HUES64 (cell line): ENCODE measurements around the gene CRACR2A.

ENCODE experiments used
- H3K27ac ChIP-seq: 2 replicates; pipeline ENCODE4 v1.7.0; 2013; ENCODE audit warnings: low read depth, low read length, inconsistent platforms
- H3K27me3 ChIP-seq: 2 replicates; pipeline ENCODE4 v1.6.1; 2013; ENCODE audit warnings: mild to moderate bottlenecking, low read length; ENCODE audit not compliant: insufficient read depth
- H3K36me3 ChIP-seq: 2 replicates; pipeline ENCODE4 v1.6.1; 2013; ENCODE audit warnings: mild to moderate bottlenecking, low read length; ENCODE audit not compliant: insufficient read depth
- H3K4me1 ChIP-seq: 2 replicates; pipeline ENCODE4 v1.6.1; 2013; ENCODE audit warnings: mild to moderate bottlenecking, low read length, moderate library complexity; ENCODE audit not compliant: insufficient read depth
- H3K4me3 ChIP-seq: 2 replicates; pipeline ENCODE4 v1.5.1; 2013; ENCODE audit warnings: mild to moderate bottlenecking, low read length, moderate library complexity
- H3K9ac ChIP-seq: 2 replicates; pipeline ENCODE4 v1.6.1; 2013; ENCODE audit warnings: mild to moderate bottlenecking, low read depth, low read length
- H3K9me3 ChIP-seq: 2 replicates; pipeline ENCODE4 v1.6.1; 2013; ENCODE audit warnings: low read depth, low read length; ENCODE audit not compliant: insufficient read depth
- WGBS: fragments of 150-250, 120-280 bp; methylation state at CpG from one replicate; pipeline ENCODE4 v1.1.7; 2013; ENCODE audit warnings: missing lambda C conversion rate; 5-methylcytosine and 5-hydroxymethylcytosine counted together

The CRACR2A gene

DNA sequence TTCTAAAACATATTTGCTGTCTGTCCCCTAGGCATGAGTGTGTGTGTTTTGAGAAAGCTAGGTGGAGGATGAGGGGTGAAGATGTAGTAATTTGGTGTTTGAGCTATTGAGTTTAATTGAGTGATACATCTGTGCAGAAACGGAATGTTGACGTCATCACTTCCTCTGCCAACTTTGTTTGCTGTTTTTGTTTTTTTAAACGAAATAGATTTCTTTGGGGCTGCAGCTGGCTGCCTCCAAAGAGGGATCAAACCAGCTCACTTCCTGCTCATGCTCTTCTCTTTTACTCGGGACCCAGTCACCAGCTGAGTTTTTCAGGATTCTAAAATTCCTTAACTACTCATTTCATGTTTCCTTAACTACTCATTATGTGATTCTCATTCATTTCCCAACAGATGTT, 19.5 kb upstream of the CRACR2A start:
- H3K27me3 ChIP-seq = no peaks in the 10 kb centered on the region
- 82% methylated on average over 4 of the region's 4 CpGs for WGBS
- H3K9me3 ChIP-seq = no peaks in the 10 kb centered on the region; the same call in 1 of the 2 replicates
- no peaks in the 10 kb centered on the region for H3K36me3 ChIP-seq
- no peak overlapping the region for H3K27ac ChIP-seq
- H3K4me3 ChIP-seq = no peak overlapping the region
- no peak overlapping the region for H3K9ac ChIP-seq
- no peaks in the 10 kb centered on the region for H3K4me1 ChIP-seq

- H3K9me3 ChIP-seq = no peaks in the 10 kb centered on the region; the same call in 1 of the 2 replicates
- no peaks in the 10 kb centered on the region for H3K27me3 ChIP-seq
- no peaks in the 10 kb centered on the region for H3K36me3 ChIP-seq
- H3K27ac ChIP-seq = no peak overlapping the region
- H3K4me3 ChIP-seq = no peak overlapping the region
- no peak overlapping the region for H3K9ac ChIP-seq
- 100% methylated on average over 1 of the region's 1 CpG for WGBS
- H3K4me1 ChIP-seq = no peaks in the 10 kb centered on the region
Observed at GRCh38 chr12:3771853-3772252, 18.9 kb upstream of the CRACR2A start.

GRCh38 chr12:3770891-3771290, 18.0 kb upstream of the CRACR2A start:
- Histone ChIP-seq H3K27ac (no peak overlapping the region), H3K4me1 (no peaks in the 10 kb centered on the region), H3K36me3 (no peaks in the 10 kb centered on the region), H3K4me3 (no peak overlapping the region), H3K9me3 (no peaks in the 10 kb centered on the region; the same call in 1 of the 2 replicates), H3K27me3 (no peaks in the 10 kb centered on the region), H3K9ac (no peak overlapping the region)
- WGBS = no CpG with 5 or more reads among the region's 1 CpG

DNA sequence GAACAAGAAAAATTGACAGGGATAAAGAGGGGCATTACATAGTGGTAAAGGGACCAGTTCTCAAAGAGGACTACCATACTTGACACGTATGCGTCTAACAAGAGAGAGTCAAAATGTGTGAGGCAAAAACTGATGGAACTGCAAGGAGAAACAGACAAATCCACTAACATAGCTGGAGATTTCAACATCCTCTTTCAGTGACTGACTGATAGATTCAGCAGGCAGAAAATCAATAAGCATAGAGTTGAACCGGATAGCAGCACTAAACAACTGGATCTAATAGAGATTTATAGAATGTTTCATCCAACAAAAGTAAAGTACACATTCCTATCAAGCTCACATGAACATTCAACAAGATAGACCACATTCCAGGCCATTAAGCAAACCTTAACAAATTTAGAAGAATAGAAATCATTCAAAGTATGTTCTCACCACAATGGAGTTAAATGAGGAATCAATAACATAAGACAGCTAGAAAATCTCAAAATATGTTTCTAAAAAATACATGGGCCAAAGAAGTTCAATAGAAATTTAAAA, 16.1 kb upstream of the CRACR2A start:
- H3K4me1 ChIP-seq = no peaks in the 10 kb centered on the region
- no peak overlapping the region for H3K9ac ChIP-seq
- 94% methylated on average over 2 of the region's 3 CpGs for WGBS
- no peak overlapping the region for H3K4me3 ChIP-seq
- H3K36me3 ChIP-seq = no peaks in the 10 kb centered on the region
- no peak overlapping the region for H3K27ac ChIP-seq
- H3K9me3 ChIP-seq = no peaks in the 10 kb centered on the region; the same call in 1 of the 2 replicates
- H3K27me3 ChIP-seq = no peaks in the 10 kb centered on the region

- whole genome bisulfite sequencing = 82% methylated on average over 6 of the region's 7 CpGs
- Histone ChIP-seq H3K4me1 (no peaks in the 10 kb centered on the region), H3K9ac (no peak overlapping the region), H3K27ac (no peak overlapping the region), H3K9me3 (no peaks in the 10 kb centered on the region), H3K36me3 (no peaks in the 10 kb centered on the region), H3K4me3 (no peak overlapping the region), H3K27me3 (no peaks in the 10 kb centered on the region)
Observed at GRCh38 chr12:3761116-3761735, 8.3 kb upstream of the CRACR2A start.

DNA sequence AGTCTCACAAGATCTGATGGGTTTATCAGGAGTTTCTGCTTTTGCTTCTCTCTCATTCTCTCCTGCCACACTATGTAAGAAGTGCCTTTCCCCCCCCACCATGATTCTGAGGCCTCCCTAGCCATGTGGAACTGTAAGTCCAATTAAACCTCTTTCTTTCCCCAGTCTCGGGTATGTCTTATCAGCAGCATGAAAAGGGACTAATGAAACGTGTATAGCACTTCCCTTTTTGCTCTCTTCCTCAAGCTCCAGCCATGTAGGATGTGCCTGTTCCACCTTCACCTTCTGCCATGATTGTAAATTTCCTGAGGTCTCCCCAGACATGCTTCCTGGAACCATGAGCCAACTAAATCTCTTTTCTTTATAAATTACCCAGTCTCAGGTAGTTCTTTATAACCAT, 7.0 kb upstream of the CRACR2A start:
- Histone ChIP-seq H3K36me3 (no peaks in the 10 kb centered on the region), H3K27me3 (no peaks in the 10 kb centered on the region), H3K9ac (no peak overlapping the region), H3K4me1 (no peaks in the 10 kb centered on the region), H3K27ac (no peak overlapping the region), H3K4me3 (no peak overlapping the region), H3K9me3 (no peaks in the 10 kb centered on the region)
- WGBS = 92% methylated on average over 2 of the region's 2 CpGs

DNA sequence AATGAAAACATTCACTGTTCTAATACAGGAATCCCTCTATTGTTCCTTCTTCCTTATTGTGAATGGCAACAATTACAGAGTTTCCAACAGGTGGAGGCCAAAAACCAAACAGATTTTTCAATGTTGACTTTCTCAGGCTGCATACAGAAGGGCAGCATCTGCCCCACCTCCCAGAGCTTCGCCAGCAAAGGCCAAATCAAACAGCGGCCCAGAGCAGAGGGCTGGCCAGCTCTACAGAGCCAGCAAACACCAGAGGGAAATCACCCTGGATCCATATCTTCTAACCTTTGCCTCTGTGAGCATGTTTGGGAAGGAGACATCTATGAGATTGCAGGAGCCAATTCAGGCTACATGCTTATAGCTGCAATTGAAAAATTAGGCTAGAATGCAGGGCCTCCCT, 4.4 kb upstream of the CRACR2A start:
- peaks cover 5% of the 10 kb centered on the region; the same call in 1 of the 2 replicates for H3K4me1 ChIP-seq
- no peak overlapping the region for H3K4me3 ChIP-seq
- H3K36me3 ChIP-seq = no peaks in the 10 kb centered on the region
- no peaks in the 10 kb centered on the region for H3K9me3 ChIP-seq
- no peak overlapping the region for H3K9ac ChIP-seq
- 91% methylated on average over 2 of the region's 2 CpGs for WGBS
- H3K27me3 ChIP-seq = peaks cover 13% of the 10 kb centered on the region
- no peak overlapping the region for H3K27ac ChIP-seq

- Histone ChIP-seq H3K27me3 (peaks cover 21% of the 10 kb centered on the region), H3K4me3 (no peak overlapping the region), H3K9me3 (no peaks in the 10 kb centered on the region), H3K9ac (no peak overlapping the region), H3K27ac (no peak overlapping the region), H3K4me1 (peaks cover 5% of the 10 kb centered on the region; the same call in 1 of the 2 replicates), H3K36me3 (no peaks in the 10 kb centered on the region)
- 93% methylated on average over 3 of the region's 3 CpGs for WGBS
Observed at GRCh38 chr12:3755898-3756297, 3.0 kb upstream of the CRACR2A start.

- Histone ChIP-seq H3K4me1 (peaks cover 5% of the 10 kb centered on the region; the same call in 1 of the 2 replicates), H3K4me3 (peak overlapping the region; percentile 45), H3K36me3 (no peaks in the 10 kb centered on the region), H3K27me3 (peaks cover 21% of the 10 kb centered on the region), H3K9ac (0 out of 2 replicates have a peak overlapping the region, but pooled peaks have one; percentile 26), H3K27ac (no peak overlapping the region), H3K9me3 (no peaks in the 10 kb centered on the region)
- WGBS = 88% methylated on average over 9 of the region's 9 CpGs
Observed at GRCh38 chr12:3753544-3754284, 805 bp upstream of the CRACR2A start.

- WGBS = 86% methylated on average over 18 of the region's 18 CpGs
- H3K9me3 ChIP-seq = no peaks in the 10 kb centered on the region
- no peak overlapping the region for H3K27ac ChIP-seq
- no peak overlapping the region for H3K9ac ChIP-seq
- no peaks in the 10 kb centered on the region for H3K36me3 ChIP-seq
- H3K4me1 ChIP-seq = peaks cover 5% of the 10 kb centered on the region; the same call in 1 of the 2 replicates
- peak overlapping the region; percentile 45 for H3K4me3 ChIP-seq
- H3K27me3 ChIP-seq = peaks cover 21% of the 10 kb centered on the region
Observed at GRCh38 chr12:3752096-3752709, 706 bp downstream of the CRACR2A start.
